Endothelial cell of umbilical vein (primary cell): ENCODE results near the gene GUCY1B1. TPM values are rescaled to one million over a fixed set of nuclear protein-coding genes. Genes with fewer than 3 reads are reported as not detected.

Experiments
- BruUV-seq: library from RNA; stranded (reverse); fragments of 400-500 nt; replicated peaks from 2 replicates; lab custom pipeline; 2021; lab: Mats Ljungman, UMichigan
- CTCF ChIA-PET: fragments of 300-600, 350-600 bp; sonication (Branson Sonifier 250); formaldehyde crosslinking; loops from one replicate; lab custom pipeline; 2021; ENCODE audit warnings: antibody characterized with exemption, inconsistent platforms; lab: Charles Lee
- POLR2A ChIA-PET: fragments of 300-600, 350-600 bp; sonication (Branson Sonifier 250); formaldehyde crosslinking; loops from one replicate; lab custom pipeline; 2021; ENCODE audit warnings: antibody characterized with exemption, inconsistent platforms; lab: Charles Lee
- DNase-seq: peaks from one replicate; pipeline ENCODE4 v3.0.0-alpha.2; 2011; ENCODE audit warnings: low read depth, low spot score
- FAIRE-seq: peaks from 2 replicates; lab custom pipeline; 2011; peaks lifted over from hg19 to GRCh38; lab: Jason Lieb, UNC
- H2AFZ ChIP-seq: 2 replicates; pipeline ENCODE4 v1.6.0; 2012; ENCODE audit warnings: low read depth, low read length, control low read depth, inconsistent platforms
- H3K27ac ChIP-seq: 2 replicates; pipeline ENCODE4 v1.5.1; 2011; ENCODE audit warnings: low read depth, mild to moderate bottlenecking, control low read depth, low read length, moderate library complexity; ENCODE audit not compliant: insufficient read depth
- H3K27me3 ChIP-seq, 2 experiments: 2 replicates each; pipeline versions ENCODE4 v1.6.0 to v1.6.1; 2011; ENCODE audit warnings: low read length in 2 of 2, mixed read lengths in 1 of 2; ENCODE audit not compliant: control insufficient read depth in 2 of 2, insufficient read depth in 2 of 2
- H3K36me3 ChIP-seq, 2 experiments: 2 replicates in 1 of 2; 3 replicates in 1 of 2; pipeline ENCODE4 v1.5.1; 2011; ENCODE audit warnings: low read length in 2 of 2, mild to moderate bottlenecking in 1 of 2, moderate library complexity in 1 of 2; ENCODE audit not compliant: control insufficient read depth in 2 of 2, insufficient read depth in 2 of 2; ENCODE audit errors: extremely low read depth in 1 of 2
- H3K4me1 ChIP-seq: 3 replicates; pipeline ENCODE4 v1.5.1; 2011; ENCODE audit warnings: mild to moderate bottlenecking, low read length; ENCODE audit not compliant: control insufficient read depth, insufficient read depth; ENCODE audit errors: extremely low read depth
- H3K4me2 ChIP-seq: 2 replicates; pipeline ENCODE4 v1.6.1; 2011; ENCODE audit warnings: low read length, control low read depth, mixed read lengths; ENCODE audit not compliant: insufficient read depth
- H3K4me3 ChIP-seq, 3 experiments: fragments of 200-600 bp in 1 of 3; sonication (generic), shearing (Covaris generic) in 1 of 3; replicated peaks in 1 of 3; 2 replicates each; pipeline ENCODE4 v1.5.1; 2011 to 2016; ENCODE audit warnings: control low read depth in 3 of 3, low read length in 3 of 3, mild to moderate bottlenecking in 2 of 3, inconsistent platforms in 1 of 3, low read depth in 1 of 3, moderate library complexity in 1 of 3; ENCODE audit not compliant: insufficient read depth in 1 of 3
- H3K79me2 ChIP-seq: 2 replicates; pipeline ENCODE4 v1.6.0; 2012; ENCODE audit warnings: low read length, inconsistent platforms; ENCODE audit not compliant: control insufficient read depth, insufficient read depth
- H3K9ac ChIP-seq: replicated peaks from 2 replicates; pipeline ENCODE3; 2011; ENCODE audit warnings: low read length, control low read depth; ENCODE audit not compliant: insufficient read depth; ENCODE audit errors: extremely low read depth
- H3K9me1 ChIP-seq: replicated peaks from 3 replicates; pipeline ENCODE4 v1.6.0; 2011; ENCODE audit warnings: mild to moderate bottlenecking, low read length; ENCODE audit not compliant: control insufficient read depth, insufficient read depth; ENCODE audit errors: extremely low read depth
- H3K9me3 ChIP-seq: replicated peaks from 2 replicates; pipeline ENCODE4 v1.5.1; 2012; ENCODE audit warnings: low read length, inconsistent platforms; ENCODE audit not compliant: control insufficient read depth, insufficient read depth
- H4K20me1 ChIP-seq: replicated peaks from 2 replicates; pipeline ENCODE3; 2011; ENCODE audit warnings: mild to moderate bottlenecking, low read length; ENCODE audit not compliant: control insufficient read depth, insufficient read depth; ENCODE audit errors: extremely low read depth
- CTCF ChIP-seq, 2 donors: IDR thresholded peaks; 1 replicate in 1 of 2; 2 replicates in 1 of 2; pipeline ENCODE4 v1.5.1; 2011; ENCODE audit warnings: low read length in 2 of 2, mild to moderate bottlenecking in 2 of 2, moderate library complexity in 2 of 2, control low read depth in 1 of 2, inconsistent platforms in 1 of 2, low read depth in 1 of 2; ENCODE audit not compliant: insufficient read depth in 1 of 2; ENCODE audit errors: extremely low read depth in 1 of 2
- EZH2 ChIP-seq: IDR thresholded peaks from 2 replicates; pipeline ENCODE4 v1.6.1; 2012; ENCODE audit warnings: borderline replicate concordance, low read depth, mild to moderate bottlenecking, moderate library complexity, low read length, inconsistent platforms; ENCODE audit not compliant: severe bottlenecking
- MAX ChIP-seq: IDR thresholded peaks from 2 replicates; pipeline ENCODE4 v1.6.1; 2011; ENCODE audit not compliant: insufficient read depth, insufficient read length
- POLR2AphosphoS5 ChIP-seq: IDR thresholded peaks from 2 replicates; pipeline ENCODE4 v1.6.1; 2012; ENCODE audit warnings: low read depth, mild to moderate bottlenecking, control low read depth, low read length, moderate library complexity; ENCODE audit not compliant: insufficient read depth
- dilution Hi-C: fragments of 300-500 bp; cut with MboI; formaldehyde crosslinking; loops from one replicate; pipeline ENCODE4 v1.15.0; 2019; ENCODE audit warnings: low sequenced_read_pairs; ENCODE audit not compliant: extremely low pct_ligation_motif_present
- intact Hi-C: fragments of 100-400 bp; cut with micrococcal nuclease; formaldehyde crosslinking; loops from one replicate; pipeline ENCODE4 v1.10.0; 2022
- polyA plus RNA-seq, 4 experiments: library from polyadenylated mRNA; depleted of rRNA in 3 of 4; stranded (reverse) in 3 of 4; unstranded in 1 of 4; fragments of >200 nt; gene quantifications; 2 replicates each; pipeline versions ENCODE4 v1.2.1 to v1.2.3, GENCODE V29; 2011 to 2012; ENCODE audit warnings: missing spikeins in 1 of 4
- total RNA-seq: library from RNA; stranded (reverse); gene quantifications from 2 replicates; pipeline ENCODE4 v1.2.3, GENCODE V29; 2021

GUCY1B1 gene
- total and polyA plus RNA-seq, 2 donors (not counting 3 experiments of a cell fraction or from before 2014, with no cell fraction given): 1.9 to 4.7 TPM

GRCh38 chr4:155849042-155849441 is 90.2 kb downstream of the GUCY1B1 start:
- Histone ChIP-seq H3K4me3 (no peak overlapping the region), H3K9ac (no peak overlapping the region)

More at GRCh38 chr4:155849042-155849441, 90.2 kb downstream of the GUCY1B1 start:
- FAIRE-seq (no peak), DNase-seq (no peak)
- dilution Hi-C loops (no loop called here), intact Hi-C loops (no loop called here)
- H3K27me3 ChIP-seq: no peaks in the 10 kb centered on the region
- H3K79me2 ChIP-seq: no peaks in the 10 kb centered on the region
- H3K9me3 ChIP-seq: no peaks in the 10 kb centered on the region
- H3K9me1 ChIP-seq: no peaks in the 10 kb centered on the region
- H3K4me2 ChIP-seq: no peak overlapping the region
- H2AFZ ChIP-seq: no peak overlapping the region
- ChIA-PET CTCF (no interaction called here), POLR2A (no interaction called here)
- H4K20me1 ChIP-seq: no peaks in the 10 kb centered on the region
- TF ChIP-seq EZH2 (no peak), POLR2AphosphoS5 (no peak), MAX (no peak), CTCF (IDR thresholded peaks at IDR 0.05; ENCODE audit: extremely low read depth in 1 of 2, insufficient read depth in 1 of 2, low read depth in 1 of 2, low read length in 2 of 2) (no peak)
- H3K27ac ChIP-seq: no peak overlapping the region
- no TSS peak for BruUV-seq
- H3K4me1 ChIP-seq: no peaks in the 10 kb centered on the region
- no peaks in the 10 kb centered on the region for H3K36me3 ChIP-seq
